ENCODE results near the gene MTFR2.
"Not testable (repeated sequence)": the region's sequence is repeated elsewhere in the genome, so short reads cannot be mapped to it uniquely, and the experiment has no call there.

DNA sequence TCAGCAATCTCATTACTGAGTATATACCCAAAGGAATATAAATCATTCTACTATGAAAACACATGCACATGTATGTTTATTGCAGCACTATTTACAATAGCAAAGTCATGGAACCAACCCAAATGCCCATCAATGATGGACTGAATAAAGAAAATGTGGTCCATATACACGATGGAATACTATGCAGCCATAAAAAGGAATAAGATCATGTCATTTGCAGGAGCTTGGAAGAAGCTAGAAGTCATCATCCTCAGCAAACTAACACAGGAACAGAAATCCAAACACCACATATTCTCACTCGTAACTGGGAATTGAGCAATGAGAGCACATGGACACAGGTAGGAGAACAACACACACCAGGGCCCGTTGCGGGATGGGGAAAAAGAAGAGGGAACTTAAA, 25.1 kb downstream of the MTFR2 start:
- TF ChIP-seq CTCF (IDR thresholded peaks at IDR 0.05; ENCODE audit: low read depth, low read length); POLR2A (IDR thresholded peaks at IDR 0.05; ENCODE audit: extremely low read depth, insufficient read length): not testable (repeated sequence)

All from NB4 (cell line).